Panc1 (cell line): ENCODE results near the gene HTR3E.

Experiments
- POLR2AphosphoS5 ChIP-seq: IDR thresholded peaks from 2 replicates; pipeline ENCODE4 v1.6.1; 2012; ENCODE audit warnings: mild to moderate bottlenecking, low read depth, low read length, moderate library complexity
- TF ChIP-seq, protein P1 (sequence below): fragments of 450-650 bp; IDR thresholded peaks from 2 replicates; pipeline ENCODE4 v1.5.1; 2017; ENCODE audit warnings: mild to moderate bottlenecking

DNA sequence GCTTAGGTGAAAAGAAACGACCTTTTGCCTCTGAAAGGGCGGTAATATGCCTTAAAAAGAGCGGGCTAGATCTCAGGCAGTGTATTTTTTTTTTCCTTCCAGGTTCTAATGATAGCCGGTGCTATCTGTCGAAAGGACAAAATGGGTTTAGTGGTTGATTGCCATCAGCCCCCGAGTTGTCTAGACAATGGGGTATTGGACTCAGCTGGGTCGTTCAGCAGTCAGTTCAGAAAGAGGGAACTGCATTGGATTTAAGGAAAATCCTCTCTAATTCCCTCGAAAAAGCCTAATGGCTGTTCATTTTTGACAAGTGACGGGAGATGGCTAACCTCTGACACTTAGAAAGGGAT, 39.0 kb downstream of the HTR3E start:
- TF ChIP-seq, protein P1, sequence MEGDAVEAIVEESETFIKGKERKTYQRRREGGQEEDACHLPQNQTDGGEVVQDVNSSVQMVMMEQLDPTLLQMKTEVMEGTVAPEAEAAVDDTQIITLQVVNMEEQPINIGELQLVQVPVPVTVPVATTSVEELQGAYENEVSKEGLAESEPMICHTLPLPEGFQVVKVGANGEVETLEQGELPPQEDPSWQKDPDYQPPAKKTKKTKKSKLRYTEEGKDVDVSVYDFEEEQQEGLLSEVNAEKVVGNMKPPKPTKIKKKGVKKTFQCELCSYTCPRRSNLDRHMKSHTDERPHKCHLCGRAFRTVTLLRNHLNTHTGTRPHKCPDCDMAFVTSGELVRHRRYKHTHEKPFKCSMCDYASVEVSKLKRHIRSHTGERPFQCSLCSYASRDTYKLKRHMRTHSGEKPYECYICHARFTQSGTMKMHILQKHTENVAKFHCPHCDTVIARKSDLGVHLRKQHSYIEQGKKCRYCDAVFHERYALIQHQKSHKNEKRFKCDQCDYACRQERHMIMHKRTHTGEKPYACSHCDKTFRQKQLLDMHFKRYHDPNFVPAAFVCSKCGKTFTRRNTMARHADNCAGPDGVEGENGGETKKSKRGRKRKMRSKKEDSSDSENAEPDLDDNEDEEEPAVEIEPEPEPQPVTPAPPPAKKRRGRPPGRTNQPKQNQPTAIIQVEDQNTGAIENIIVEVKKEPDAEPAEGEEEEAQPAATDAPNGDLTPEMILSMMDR = no peak
- no peak for TF ChIP-seq POLR2AphosphoS5
